ENCODE measurements around the gene CPS1. TPM values are rescaled to one million over a fixed set of nuclear protein-coding genes. Genes with fewer than 3 reads are reported as not detected.

CPS1 gene
- total and polyA plus RNA-seq, 2 of the 8 experiments (the other 6 are each of a cell fraction or from before 2014, with no cell fraction given) = 7.9 to 15.7 TPM

GRCh38 chr2:210604666-210605065 lies 48.3 kb downstream of the CPS1 start:
- H3K23ac ChIP-seq (ENCODE audit: insufficient read length) = no peak overlapping the region
- H4K20me1 ChIP-seq (replicated peaks in 1 of 2; ENCODE audit: control insufficient read depth in 1 of 2, insufficient read depth in 2 of 2, low read length in 2 of 2) = no peaks in the 10 kb centered on the region
- no peaks in the 10 kb centered on the region for H3K27me3 ChIP-seq (replicated peaks in 1 of 4; ENCODE audit: control insufficient read depth in 3 of 4, extremely low read depth in 1 of 4, insufficient read depth in 3 of 4, low read length in 3 of 4)
- H3K36me3 ChIP-seq (ENCODE audit: control insufficient read depth in 2 of 4, insufficient read depth in 4 of 4, low read length in 3 of 4) = no peaks in the 10 kb centered on the region
- no peak overlapping the region for H2BK12ac ChIP-seq (ENCODE audit: low read depth, low read length)
- H3K14ac ChIP-seq (ENCODE audit: insufficient read length) = no peak overlapping the region
- H3K4ac ChIP-seq (replicated peaks; ENCODE audit: insufficient read length, low read depth, low read length) = no peak overlapping the region
- DNase-seq (ENCODE audit: low read depth in 1 of 2, low spot score in 2 of 2) (no peak), FAIRE-seq (no peak)
- no peak overlapping the region for H3K9ac ChIP-seq (replicated peaks in 1 of 4; ENCODE audit: extremely low read depth in 1 of 4, low read depth in 3 of 4, low read length in 3 of 4)
- no peak overlapping the region for H3K4me2 ChIP-seq (ENCODE audit: insufficient read depth in 1 of 2, low read depth in 2 of 2, low read length in 2 of 2)
- H3K56ac ChIP-seq (replicated peaks; ENCODE audit: insufficient read length, low read depth, low read length) = no peak overlapping the region
- no peak overlapping the region for H2BK15ac ChIP-seq (ENCODE audit: low read length)
- POLR2A ChIA-PET (ENCODE audit: partially characterized antibody) = no interaction called here
- CTCF ChIA-PET (ENCODE audit: partially characterized antibody) = no interaction called here
- TF ChIP-seq SIN3A (conservative IDR thresholded peaks at IDR 0.05 in 1 of 2, IDR thresholded peaks at IDR 0.05 in 1 of 2; ENCODE audit: low read depth in 1 of 2, low read length in 2 of 2) = no peak
- 86% methylated on average over 1 of the region's 1 CpG; no CpG with 5 or more reads in 1 of the 2 experiments for WGBS, 2 experiments (ENCODE audit: extremely low coverage in 1 of 2, insufficient coverage in 1 of 2, insufficient read length in 1 of 2, insufficient replicate concordance in 2 of 2, low coverage in 1 of 2, low lambda C conversion rate in 2 of 2, missing lambda C conversion rate in 1 of 2)
- no peak overlapping the region for H2BK5ac ChIP-seq (ENCODE audit: low read depth, low read length)
- no peak overlapping the region for H4K91ac ChIP-seq (replicated peaks; ENCODE audit: insufficient read length, low read length)
- H3K79me1 ChIP-seq (ENCODE audit: low read depth, low read length) = no peaks in the 10 kb centered on the region
- no peak overlapping the region for H2AFZ ChIP-seq (ENCODE audit: low read length)
- H4K8ac ChIP-seq (ENCODE audit: extremely low read depth, insufficient read depth, low read length) = no peak overlapping the region; the same call in 1 of the 2 replicates
- H2BK20ac ChIP-seq (ENCODE audit: low read length) = no peak overlapping the region
- no peaks in the 10 kb centered on the region for H3K79me2 ChIP-seq (ENCODE audit: control insufficient read depth in 1 of 2, insufficient read depth in 2 of 2, low read length in 2 of 2)
- no peak overlapping the region for H3K4me3 ChIP-seq (ENCODE audit: extremely low read depth in 1 of 4, insufficient read depth in 2 of 4, low read depth in 3 of 4, low read length in 4 of 4)
- H3K4me1 ChIP-seq (replicated peaks in 1 of 4; ENCODE audit: control insufficient read depth in 3 of 4, insufficient read depth in 4 of 4, low read length in 3 of 4) = no peaks in the 10 kb centered on the region
- H3K23me2 ChIP-seq (ENCODE audit: low read depth, low read length) = no peaks in the 10 kb centered on the region
- no peak overlapping the region for H2AK5ac ChIP-seq (ENCODE audit: low read depth, low read length)
- H4K5ac ChIP-seq (ENCODE audit: insufficient read length, low read depth, low read length) = no peak overlapping the region
- no peak overlapping the region for H3K18ac ChIP-seq (ENCODE audit: extremely low read depth, low read length)
- H2BK120ac ChIP-seq (replicated peaks; ENCODE audit: low read depth, low read length) = no peak overlapping the region
- no peaks in the 10 kb centered on the region; a peak in 1 of 4 replicates for H3K9me3 ChIP-seq (ENCODE audit: insufficient read depth in 2 of 2, low read depth in 1 of 2, low read length in 1 of 2)
- no peak overlapping the region for H3K27ac ChIP-seq (ENCODE audit: low read depth, low read length)
